Measurements from ENCODE around the gene RC3H2.
"Not testable (repeated sequence)": the region's sequence is repeated elsewhere in the genome, so short reads cannot be mapped to it uniquely, and the experiment has no call there.

GRCh38 chr9:122867276-122867675, 37.9 kb downstream of the RC3H2 start:
- TF ChIP-seq POLR2AphosphoS5 (IDR thresholded peaks at IDR 0.05; ENCODE audit: low read depth, low read length); TAF1 (IDR thresholded peaks at IDR 0.05; ENCODE audit: low read depth, low read length); POLR2A (IDR thresholded peaks at IDR 0.05; ENCODE audit: low read depth, low read length); SPI1 (IDR thresholded peaks at IDR 0.05; ENCODE audit: low read depth, low read length); PAX5 (IDR thresholded peaks at IDR 0.05; ENCODE audit: insufficient read depth, low read length, severe bottlenecking): not testable (repeated sequence)

All from GM12891 (cell line).